Karpas-422 (cell line): Measurements from ENCODE around the gene EYS. TPM values are rescaled to one million over a fixed set of nuclear protein-coding genes. Genes with fewer than 3 reads are reported as not detected.

Experiments
- DNase-seq: peaks from one replicate; pipeline ENCODE4 v3.0.0-alpha.2; 2015
- H2AFZ ChIP-seq: fragments of 200-600 bp; sonication (generic); 2 replicates; pipeline ENCODE4 v1.6.1; 2014; ENCODE audit warnings: antibody characterized with exemption, low read length, mixed read lengths
- H3K27ac ChIP-seq: fragments of 200-600 bp; sonication (generic); 2 replicates; pipeline ENCODE4 v1.5.1; 2014; ENCODE audit warnings: mild to moderate bottlenecking, low read length, moderate library complexity
- H3K27me3 ChIP-seq: fragments of 200-600 bp; sonication (generic); 2 replicates; pipeline ENCODE4 v1.6.1; 2014; ENCODE audit warnings: low read length, mixed read lengths
- H3K36me3 ChIP-seq: fragments of 200-600 bp; sonication (generic); 2 replicates; pipeline ENCODE4 v1.6.1; 2014; ENCODE audit warnings: low read length, mixed read lengths; ENCODE audit not compliant: insufficient read depth
- H3K4me1 ChIP-seq: fragments of 200-600 bp; sonication (generic); 2 replicates; pipeline ENCODE4 v1.6.1; 2014; ENCODE audit warnings: mild to moderate bottlenecking, low read length, mixed read lengths
- H3K4me2 ChIP-seq: fragments of 200-600 bp; sonication (generic); 2 replicates; pipeline ENCODE4 v1.6.1; 2014; ENCODE audit warnings: low read length, low read depth, mild to moderate bottlenecking; ENCODE audit not compliant: poor library complexity, severe bottlenecking
- H3K4me3 ChIP-seq: fragments of 200-600 bp; sonication (generic); 2 replicates; pipeline ENCODE4 v1.5.1; 2014; ENCODE audit warnings: mild to moderate bottlenecking, antibody characterized with exemption, low read length, mixed read lengths
- H3K79me2 ChIP-seq: fragments of 200-600 bp; sonication (generic); 2 replicates; pipeline ENCODE4 v1.6.1; 2014; ENCODE audit warnings: mild to moderate bottlenecking, low read length, mixed read lengths
- H3K9ac ChIP-seq: fragments of 200-600 bp; sonication (generic); 2 replicates; pipeline ENCODE4 v1.6.0; 2014; ENCODE audit warnings: low read length
- H3K9me2 ChIP-seq: fragments of 200-600 bp; sonication (generic), shearing (Covaris generic); replicated peaks from 2 replicates; pipeline ENCODE4 v1.6.0; 2014; ENCODE audit warnings: mild to moderate bottlenecking, low read length, moderate library complexity; ENCODE audit not compliant: insufficient read depth
- H3K9me3 ChIP-seq: fragments of 300-700, 200-600 bp; sonication (generic); 2 replicates; pipeline ENCODE4 v1.6.1; 2014; ENCODE audit warnings: low read length, mixed read lengths
- H4K20me1 ChIP-seq: fragments of 200-600 bp; sonication (generic); 2 replicates; pipeline ENCODE4 v1.6.1; 2014; ENCODE audit warnings: mild to moderate bottlenecking, antibody characterized with exemption, low read length, low read depth; ENCODE audit not compliant: insufficient read depth
- total RNA-seq: library from RNA; depleted of rRNA; stranded (reverse); fragments of >200 nt; shearing (Covaris generic); gene quantifications from 2 replicates; pipeline ENCODE4 v1.2.3, GENCODE V29; 2014; ENCODE audit warnings: low replicate concordance

EYS gene
- total RNA-seq, 1 experiment from 2014 or later, result not detected

GRCh38 chr6:64681416-64682160, 1025.4 kb downstream of the EYS start:
- no peak overlapping the region for H3K4me2 ChIP-seq
- H4K20me1 ChIP-seq, result no peaks in the 10 kb centered on the region
- no peak overlapping the region for H3K27ac ChIP-seq
- H3K27me3 ChIP-seq, result no peaks in the 10 kb centered on the region
- no peaks in the 10 kb centered on the region; the same call in 1 of the 2 replicates for H3K9me3 ChIP-seq
- no peak overlapping the region for H3K9ac ChIP-seq
- H3K36me3 ChIP-seq, result no peaks in the 10 kb centered on the region
- no peak overlapping the region for H3K4me3 ChIP-seq
- no peak overlapping the region for H2AFZ ChIP-seq
- DNase-seq, result no peak
- H3K9me2 ChIP-seq, result no peaks in the 10 kb centered on the region
- no peaks in the 10 kb centered on the region for H3K4me1 ChIP-seq
- H3K79me2 ChIP-seq, result no peaks in the 10 kb centered on the region

- H3K9me3 ChIP-seq, result no peaks in the 10 kb centered on the region
- no peak for DNase-seq
- no peaks in the 10 kb centered on the region for H3K4me1 ChIP-seq
- no peaks in the 10 kb centered on the region for H3K36me3 ChIP-seq
- no peaks in the 10 kb centered on the region for H3K9me2 ChIP-seq
- H3K9ac ChIP-seq, result no peak overlapping the region
- no peaks in the 10 kb centered on the region for H3K27me3 ChIP-seq
- no peaks in the 10 kb centered on the region for H3K79me2 ChIP-seq
- H3K4me3 ChIP-seq, result no peak overlapping the region
- H3K4me2 ChIP-seq, result no peak overlapping the region
- H3K27ac ChIP-seq, result no peak overlapping the region
- no peaks in the 10 kb centered on the region for H4K20me1 ChIP-seq
- H2AFZ ChIP-seq, result no peak overlapping the region
Observed at GRCh38 chr6:64680446-64680845, 1026.6 kb downstream of the EYS start.

GRCh38 chr6:64679416-64679815, 1027.6 kb downstream of the EYS start:
- Histone ChIP-seq H3K4me1 (no peaks in the 10 kb centered on the region), H3K9ac (no peak overlapping the region), H3K9me2 (no peaks in the 10 kb centered on the region), H3K4me2 (no peak overlapping the region), H3K9me3 (no peaks in the 10 kb centered on the region), H3K36me3 (no peaks in the 10 kb centered on the region), H3K27ac (no peak overlapping the region), H3K27me3 (no peaks in the 10 kb centered on the region), H2AFZ (no peak overlapping the region), H3K79me2 (no peaks in the 10 kb centered on the region), H3K4me3 (no peak overlapping the region), H4K20me1 (no peaks in the 10 kb centered on the region)
- no peak for DNase-seq

GRCh38 chr6:64672651-64673050, 1034.4 kb downstream of the EYS start:
- no peak overlapping the region for H3K9ac ChIP-seq
- H3K36me3 ChIP-seq, result no peaks in the 10 kb centered on the region
- H2AFZ ChIP-seq, result no peak overlapping the region
- no peaks in the 10 kb centered on the region for H3K9me2 ChIP-seq
- H3K79me2 ChIP-seq, result no peaks in the 10 kb centered on the region
- H3K4me2 ChIP-seq, result no peak overlapping the region
- H3K4me3 ChIP-seq, result no peak overlapping the region
- H4K20me1 ChIP-seq, result no peaks in the 10 kb centered on the region
- H3K27ac ChIP-seq, result no peak overlapping the region
- DNase-seq, result no peak
- H3K9me3 ChIP-seq, result no peaks in the 10 kb centered on the region; the same call in 1 of the 2 replicates
- H3K4me1 ChIP-seq, result no peaks in the 10 kb centered on the region
- H3K27me3 ChIP-seq, result no peaks in the 10 kb centered on the region

- Histone ChIP-seq H3K9me2 (no peaks in the 10 kb centered on the region), H3K4me2 (no peak overlapping the region), H3K9me3 (no peaks in the 10 kb centered on the region; the same call in 1 of the 2 replicates), H3K36me3 (no peaks in the 10 kb centered on the region), H3K9ac (no peak overlapping the region), H3K79me2 (no peaks in the 10 kb centered on the region), H2AFZ (no peak overlapping the region), H3K27ac (no peak overlapping the region), H3K4me1 (no peaks in the 10 kb centered on the region), H3K4me3 (no peak overlapping the region), H4K20me1 (no peaks in the 10 kb centered on the region), H3K27me3 (no peaks in the 10 kb centered on the region)
- DNase-seq, result no peak
Observed at GRCh38 chr6:64672131-64672530, 1034.9 kb downstream of the EYS start.

GRCh38 chr6:64665137-64665536, 1041.9 kb downstream of the EYS start:
- H3K4me3 ChIP-seq, result no peak overlapping the region
- H3K4me1 ChIP-seq, result no peaks in the 10 kb centered on the region
- no peak overlapping the region for H2AFZ ChIP-seq
- no peaks in the 10 kb centered on the region for H4K20me1 ChIP-seq
- H3K9ac ChIP-seq, result no peak overlapping the region
- H3K79me2 ChIP-seq, result no peaks in the 10 kb centered on the region
- no peaks in the 10 kb centered on the region for H3K27me3 ChIP-seq
- no peaks in the 10 kb centered on the region for H3K9me2 ChIP-seq
- no peak overlapping the region for H3K27ac ChIP-seq
- no peak overlapping the region for H3K4me2 ChIP-seq
- no peaks in the 10 kb centered on the region for H3K36me3 ChIP-seq
- H3K9me3 ChIP-seq, result no peaks in the 10 kb centered on the region; the same call in 1 of the 2 replicates
- DNase-seq, result no peak

GRCh38 chr6:64664480-64664879, 1042.5 kb downstream of the EYS start:
- H3K4me3 ChIP-seq, result no peak overlapping the region
- no peaks in the 10 kb centered on the region; the same call in 1 of the 2 replicates for H3K9me3 ChIP-seq
- H3K9me2 ChIP-seq, result no peaks in the 10 kb centered on the region
- no peaks in the 10 kb centered on the region for H4K20me1 ChIP-seq
- no peak overlapping the region for H3K9ac ChIP-seq
- no peaks in the 10 kb centered on the region for H3K36me3 ChIP-seq
- H3K27me3 ChIP-seq, result no peaks in the 10 kb centered on the region
- no peak for DNase-seq
- H3K4me2 ChIP-seq, result no peak overlapping the region
- no peaks in the 10 kb centered on the region for H3K4me1 ChIP-seq
- no peak overlapping the region for H2AFZ ChIP-seq
- H3K27ac ChIP-seq, result no peak overlapping the region
- H3K79me2 ChIP-seq, result no peaks in the 10 kb centered on the region

GRCh38 chr6:64644024-64644423, 1063.0 kb downstream of the EYS start:
- no peaks in the 10 kb centered on the region for H3K9me2 ChIP-seq
- H4K20me1 ChIP-seq, result no peaks in the 10 kb centered on the region
- H3K79me2 ChIP-seq, result no peaks in the 10 kb centered on the region
- H3K9me3 ChIP-seq, result peaks cover 9% of the 10 kb centered on the region
- no peak overlapping the region for H3K27ac ChIP-seq
- no peaks in the 10 kb centered on the region for H3K27me3 ChIP-seq
- H3K4me1 ChIP-seq, result no peaks in the 10 kb centered on the region
- no peak overlapping the region for H3K9ac ChIP-seq
- no peaks in the 10 kb centered on the region for H3K36me3 ChIP-seq
- DNase-seq, result no peak
- H3K4me3 ChIP-seq, result no peak overlapping the region
- no peak overlapping the region for H2AFZ ChIP-seq
- H3K4me2 ChIP-seq, result no peak overlapping the region
